H9 (cell line): ENCODE measurements around the gene GPRC5A. TPM values are rescaled to one million over a fixed set of nuclear protein-coding genes. Genes with fewer than 3 reads are reported as not detected.

Experiments used
- DNase-seq: peaks from one replicate; pipeline ENCODE4 v3.0.0-alpha.2; 2017
- H2AFZ ChIP-seq: one replicate; pipeline ENCODE4 v1.6.1; 2013; ENCODE audit warnings: mild to moderate bottlenecking, low read length, control low read depth, moderate library complexity
- H2AK5ac ChIP-seq: 2 replicates; pipeline ENCODE4 v1.6.1; 2013; ENCODE audit warnings: low read length, control low read depth, mixed read lengths; ENCODE audit not compliant: insufficient read length
- H2BK120ac ChIP-seq: one replicate; pipeline ENCODE4 v1.6.1; 2013; ENCODE audit warnings: low read depth, mild to moderate bottlenecking, low read length, control low read depth, inconsistent platforms; ENCODE audit not compliant: poor library complexity, severe bottlenecking
- H2BK12ac ChIP-seq: 2 replicates; pipeline ENCODE4 v1.6.1; 2013; ENCODE audit warnings: low read length, control low read depth, mixed read lengths, low read depth; ENCODE audit not compliant: insufficient read length
- H2BK15ac ChIP-seq: 2 replicates; pipeline ENCODE4 v1.6.1; 2013; ENCODE audit warnings: low read depth, low read length, control low read depth
- H2BK20ac ChIP-seq: one replicate; pipeline ENCODE4 v1.6.1; 2013; ENCODE audit warnings: low read depth, mild to moderate bottlenecking, low read length, control low read depth, inconsistent platforms; ENCODE audit not compliant: poor library complexity, severe bottlenecking
- H2BK5ac ChIP-seq: 2 replicates; pipeline ENCODE4 v1.6.1; 2013; ENCODE audit warnings: low read length, control low read depth, mixed read lengths; ENCODE audit not compliant: insufficient read length
- H3K14ac ChIP-seq: 2 replicates; pipeline ENCODE4 v1.6.1; 2013; ENCODE audit warnings: low read length, control low read depth; ENCODE audit not compliant: insufficient read depth
- H3K18ac ChIP-seq: 2 replicates; pipeline ENCODE4 v1.6.1; 2013; ENCODE audit warnings: low read depth, mild to moderate bottlenecking, mixed read lengths, low read length, control low read depth; ENCODE audit not compliant: insufficient read length
- H3K23ac ChIP-seq: 2 replicates; pipeline ENCODE4 v1.6.1; 2013; ENCODE audit warnings: low read length, control low read depth, mixed read lengths, low read depth; ENCODE audit not compliant: insufficient read length
- H3K23me2 ChIP-seq: 2 replicates; pipeline ENCODE4 v1.6.1; 2013; ENCODE audit warnings: low read depth, mild to moderate bottlenecking, mixed read lengths, low read length, control low read depth; ENCODE audit not compliant: insufficient read length, poor library complexity, severe bottlenecking
- H3K27ac ChIP-seq: 2 replicates; pipeline ENCODE4 v1.5.1; 2013; ENCODE audit warnings: low read length, control low read depth, mixed read lengths, low read depth; ENCODE audit not compliant: insufficient read length
- H3K27me3 ChIP-seq: 2 replicates; pipeline ENCODE4 v1.6.1; 2013; ENCODE audit warnings: low read length, control low read depth, inconsistent platforms; ENCODE audit not compliant: insufficient read depth
- H3K4ac ChIP-seq: 2 replicates; pipeline ENCODE4 v1.6.1; 2013; ENCODE audit warnings: low read depth, mild to moderate bottlenecking, control low read depth, inconsistent platforms, low read length, moderate library complexity
- H3K4me1 ChIP-seq: 2 replicates; pipeline ENCODE4 v1.6.1; 2013; ENCODE audit warnings: low read length, control low read depth, inconsistent platforms; ENCODE audit not compliant: insufficient read depth
- H3K4me2 ChIP-seq: 2 replicates; pipeline ENCODE4 v1.6.1; 2013; ENCODE audit warnings: low read length, control low read depth, mixed read lengths; ENCODE audit not compliant: insufficient read length, insufficient read depth
- H3K56ac ChIP-seq: 2 replicates; pipeline ENCODE4 v1.6.1; 2013; ENCODE audit warnings: low read depth, mild to moderate bottlenecking, mixed read lengths, low read length, control low read depth; ENCODE audit not compliant: insufficient read length
- H3K79me1 ChIP-seq: 2 replicates; pipeline ENCODE4 v1.6.1; 2013; ENCODE audit warnings: low read depth, mild to moderate bottlenecking, moderate library complexity, low read length, control low read depth, inconsistent platforms; ENCODE audit not compliant: insufficient read depth, poor library complexity, severe bottlenecking
- H3K79me2 ChIP-seq: 2 replicates; pipeline ENCODE4 v1.6.1; 2013; ENCODE audit warnings: low read length, control low read depth, inconsistent platforms; ENCODE audit not compliant: insufficient read depth
- H3K9ac ChIP-seq: 2 replicates; pipeline ENCODE4 v1.6.1; 2013; ENCODE audit warnings: low read length, control low read depth, mixed read lengths; ENCODE audit not compliant: insufficient read length; ENCODE audit errors: extremely low read depth
- H3K9me3 ChIP-seq: one replicate; pipeline ENCODE4 v1.6.1; 2013; ENCODE audit warnings: low read depth, low read length, inconsistent platforms; ENCODE audit not compliant: control insufficient read depth
- H3T11ph ChIP-seq: one replicate; pipeline ENCODE4 v1.6.1; 2013; ENCODE audit warnings: mild to moderate bottlenecking, low read length, control low read depth, inconsistent platforms
- H4K20me1 ChIP-seq: one replicate; pipeline ENCODE4 v1.6.1; 2013; ENCODE audit not compliant: control insufficient read depth, insufficient read length, insufficient read depth
- H4K5ac ChIP-seq: 2 replicates; pipeline ENCODE4 v1.6.1; 2013; ENCODE audit warnings: low read depth, mild to moderate bottlenecking, mixed read lengths, low read length, control low read depth; ENCODE audit not compliant: insufficient read length
- H4K8ac ChIP-seq: replicated peaks from 2 replicates; pipeline ENCODE4 v1.6.1; 2013; ENCODE audit warnings: low read length, control low read depth, mixed read lengths, low read depth; ENCODE audit not compliant: insufficient read length
- H4K91ac ChIP-seq: 2 replicates; pipeline ENCODE4 v1.6.1; 2013; ENCODE audit warnings: low read depth, mild to moderate bottlenecking, moderate library complexity, mixed read lengths, low read length, control low read depth; ENCODE audit not compliant: insufficient read length
- H3K27ac Mint-ChIP-seq, 3 experiments: 2 replicates in 2 of 3; 3 replicates in 1 of 3; pipeline ENCODE4 v1.8.0; 2020 to 2021; ENCODE audit warnings: mixed read lengths in 3 of 3, mild to moderate bottlenecking in 1 of 3, moderate library complexity in 1 of 3
- H3K27me3 Mint-ChIP-seq: 2 replicates; pipeline ENCODE4 v1.8.0; 2021; ENCODE audit warnings: low read depth, mild to moderate bottlenecking, moderate library complexity, mixed read lengths
- H3K36me3 Mint-ChIP-seq, 3 experiments: 2 replicates in 2 of 3; 3 replicates in 1 of 3; pipeline ENCODE4 v1.8.0; 2020 to 2021; ENCODE audit warnings: low read depth in 3 of 3, mixed read lengths in 3 of 3; ENCODE audit not compliant: insufficient read depth in 1 of 3
- H3K4me1 Mint-ChIP-seq, 2 experiments: 2 replicates each; pipeline ENCODE4 v1.8.0; 2020; ENCODE audit warnings: mixed read lengths in 2 of 2
- H3K4me3 Mint-ChIP-seq, 2 experiments: 2 replicates in 1 of 2; 3 replicates in 1 of 2; pipeline ENCODE4 v1.8.0; 2020 to 2021; ENCODE audit warnings: mild to moderate bottlenecking in 2 of 2, mixed read lengths in 2 of 2, moderate library complexity in 1 of 2
- H3K9me3 Mint-ChIP-seq, 2 experiments: 2 replicates in 1 of 2; 3 replicates in 1 of 2; pipeline ENCODE4 v1.8.0; 2020; ENCODE audit warnings: mild to moderate bottlenecking in 2 of 2, mixed read lengths in 2 of 2, moderate library complexity in 1 of 2
- CTCF ChIP-seq: fragments of 200-600 bp; sonication (generic); conservative IDR thresholded peaks from 3 replicates; pipeline ENCODE4 v1.8.0; 2021; ENCODE audit warnings: antibody characterized with exemption, mild to moderate bottlenecking
- WGBS: extraction: QIAGEN DNeasy Blood & Tissue Kit; methylation state at CpG from one replicate; pipeline ENCODE4 v1.1.7; 2013; ENCODE audit warnings: missing lambda C conversion rate, low lambda C conversion rate, mixed read lengths; ENCODE audit not compliant: insufficient read length; ENCODE audit errors: extremely low coverage; 5-methylcytosine and 5-hydroxymethylcytosine counted together
- total RNA-seq: library from RNA; stranded (reverse); gene quantifications from 2 replicates; pipeline ENCODE4 v1.2.1, GENCODE V29; 2021

Gene GPRC5A
- total RNA-seq, 1 experiment from 2014 or later = 0.09 TPM

GRCh38 chr12:12896260-12896659, 4.9 kb downstream of the GPRC5A start:
- H2BK12ac ChIP-seq = no peak overlapping the region
- no peak overlapping the region for H4K8ac ChIP-seq
- no peak overlapping the region for H4K91ac ChIP-seq
- H3K4ac ChIP-seq = no peak overlapping the region
- no peaks in the 10 kb centered on the region for H3K9me3 ChIP-seq
- TF ChIP-seq CTCF = no peak
- no peak overlapping the region for H2AK5ac ChIP-seq
- H3K79me1 ChIP-seq = no peaks in the 10 kb centered on the region
- Mint-ChIP-seq H3K27ac (no peak overlapping the region), H3K36me3 (no peaks in the 10 kb centered on the region), H3K4me1 (peaks cover 17% of the 10 kb centered on the region in 2 experiments), H3K4me3 (no peak overlapping the region), H3K9me3 (no peaks in the 10 kb centered on the region; a peak in 1 of 5 replicates), H3K27me3 (peaks cover 28% of the 10 kb centered on the region)
- H3K14ac ChIP-seq = no peak overlapping the region
- H3K18ac ChIP-seq = no peak overlapping the region
- H2AFZ ChIP-seq = no peak overlapping the region
- no peak overlapping the region for H3K23ac ChIP-seq
- H2BK5ac ChIP-seq = no peak overlapping the region
- no peak overlapping the region for H2BK20ac ChIP-seq
- DNase-seq = no peak
- H2BK120ac ChIP-seq = no peak overlapping the region
- no CpG with 5 or more reads among the region's 2 CpGs for WGBS
- no peak overlapping the region for H4K5ac ChIP-seq
- H3K56ac ChIP-seq = no peak overlapping the region
- no peak overlapping the region for H3T11ph ChIP-seq
- H3K27ac ChIP-seq = no peak overlapping the region
- no peaks in the 10 kb centered on the region for H4K20me1 ChIP-seq
- peaks cover 5% of the 10 kb centered on the region; the same call in 1 of the 2 replicates for H3K27me3 ChIP-seq
- no peaks in the 10 kb centered on the region for H3K4me1 ChIP-seq
- H2BK15ac ChIP-seq = no peak overlapping the region
- H3K4me2 ChIP-seq = no peak overlapping the region
- peaks cover 3% of the 10 kb centered on the region for H3K23me2 ChIP-seq
- H3K9ac ChIP-seq = no peak overlapping the region
- no peaks in the 10 kb centered on the region for H3K79me2 ChIP-seq
